Neural cell (in vitro differentiated cells): Measurements from ENCODE around the gene BTNL3.

ENCODE experiments used
- CTCF ChIP-seq: fragments of 450-650 bp; IDR thresholded peaks from 2 replicates; pipeline ENCODE4 v1.5.1; 2014; ENCODE audit warnings: antibody characterized with exemption, mild to moderate bottlenecking, moderate library complexity; ENCODE audit not compliant: poor library complexity, severe bottlenecking
- EZH2 ChIP-seq: fragments of 200-600, 300-800 bp; shearing (Covaris generic), sonication (generic); IDR thresholded peaks from 2 replicates; pipeline ENCODE4 v1.6.1; 2014; ENCODE audit warnings: antibody characterized with exemption, low read length, borderline replicate concordance, mild to moderate bottlenecking; ENCODE audit not compliant: insufficient read depth, poor library complexity, severe bottlenecking
- MXI1 ChIP-seq: fragments of 450-650 bp; conservative IDR thresholded peaks from 2 replicates; pipeline ENCODE4 v1.6.1; 2014; ENCODE audit warnings: antibody characterized with exemption, mild to moderate bottlenecking; ENCODE audit not compliant: poor library complexity, severe bottlenecking
- RAD21 ChIP-seq: fragments of 450-650 bp; conservative IDR thresholded peaks from 2 replicates; pipeline ENCODE4 v1.6.1; 2014; ENCODE audit warnings: antibody characterized with exemption, mild to moderate bottlenecking, moderate library complexity
- TAF1 ChIP-seq: IDR thresholded peaks from 2 replicates; pipeline ENCODE4 v1.6.1; 2012; ENCODE audit warnings: low read depth

DNA sequence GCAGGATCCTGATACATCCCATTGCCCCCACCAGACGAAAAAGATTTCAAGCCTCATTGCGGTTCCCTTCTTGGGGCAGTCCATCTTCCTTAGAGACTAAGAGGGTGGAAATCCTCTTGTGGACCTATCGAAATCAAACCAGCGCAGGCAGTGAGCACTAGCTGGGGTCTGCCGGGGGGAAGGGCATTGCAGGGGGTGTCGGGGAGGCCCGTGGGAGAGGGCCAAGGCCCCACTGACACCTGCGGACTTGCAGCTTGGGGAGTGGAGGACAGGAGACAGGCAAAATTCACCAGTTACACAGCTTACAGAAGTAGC lies 51.9 kb downstream of the BTNL3 start:
- TF ChIP-seq CTCF (no peak), RAD21 (no peak), EZH2 (no peak), TAF1 (no peak), MXI1 (no peak)
